NOMO-1 treated with dmso at 0.1 percent for 144 hours (cell line): ENCODE measurements around the gene OR8B12.
A peak's percentile ranks its signal among the peaks of the same experiment; 100 is the strongest.

Experiments
- DNase-seq: peaks from one replicate; lab custom pipeline; 2025; ENCODE audit not compliant: unreplicated experiment; lab: John Stamatoyannopoulos, UW

The OR8B12 gene, protein sequence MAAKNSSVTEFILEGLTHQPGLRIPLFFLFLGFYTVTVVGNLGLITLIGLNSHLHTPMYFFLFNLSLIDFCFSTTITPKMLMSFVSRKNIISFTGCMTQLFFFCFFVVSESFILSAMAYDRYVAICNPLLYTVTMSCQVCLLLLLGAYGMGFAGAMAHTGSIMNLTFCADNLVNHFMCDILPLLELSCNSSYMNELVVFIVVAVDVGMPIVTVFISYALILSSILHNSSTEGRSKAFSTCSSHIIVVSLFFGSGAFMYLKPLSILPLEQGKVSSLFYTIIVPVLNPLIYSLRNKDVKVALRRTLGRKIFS

DNA sequence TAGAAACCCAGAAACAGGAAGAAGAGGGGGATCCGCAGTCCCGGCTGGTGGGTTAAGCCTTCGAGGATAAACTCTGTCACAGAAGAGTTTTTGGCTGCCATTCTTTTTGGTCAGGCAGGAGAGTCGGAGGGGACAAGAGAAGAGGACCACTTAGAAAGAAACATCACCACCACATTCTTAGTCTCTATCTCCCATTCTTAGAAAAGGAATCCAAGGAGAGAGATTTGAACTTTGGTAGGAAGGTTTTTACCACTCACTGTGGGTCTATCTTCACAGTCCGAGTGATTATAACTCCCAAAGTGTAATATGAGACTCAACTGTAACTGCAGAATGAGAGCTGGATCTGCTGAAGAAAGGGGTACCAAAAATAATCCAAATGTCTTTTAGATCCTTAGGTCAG, at the start of gene OR8B12:
TSS of gene OR8B12 (minus strand) at position 101 of the 400 bp plus-strand sequence. CDS start at position 101, 0 bp downstream.
- DNase-seq, result no peak

DNA sequence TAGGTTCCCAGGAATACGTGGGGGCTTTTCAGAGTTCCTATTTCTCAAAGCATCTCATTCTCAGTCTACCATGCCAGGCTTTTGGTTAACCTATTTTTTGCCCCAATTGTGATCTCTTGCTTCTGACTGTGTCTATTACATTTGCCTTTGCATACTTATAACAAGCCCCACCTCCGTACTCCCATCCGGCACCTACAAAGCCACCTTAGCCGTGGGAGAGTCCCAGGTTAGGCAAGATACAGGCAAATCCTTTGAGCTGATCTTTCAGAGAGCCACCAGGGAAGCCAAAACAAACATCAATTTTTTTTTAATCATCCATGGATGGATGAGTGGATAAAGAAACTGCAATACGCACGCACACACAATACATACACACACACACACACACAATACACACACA, 49.2 kb upstream of the OR8B12 start:
- DNase-seq, result no peak

DNA sequence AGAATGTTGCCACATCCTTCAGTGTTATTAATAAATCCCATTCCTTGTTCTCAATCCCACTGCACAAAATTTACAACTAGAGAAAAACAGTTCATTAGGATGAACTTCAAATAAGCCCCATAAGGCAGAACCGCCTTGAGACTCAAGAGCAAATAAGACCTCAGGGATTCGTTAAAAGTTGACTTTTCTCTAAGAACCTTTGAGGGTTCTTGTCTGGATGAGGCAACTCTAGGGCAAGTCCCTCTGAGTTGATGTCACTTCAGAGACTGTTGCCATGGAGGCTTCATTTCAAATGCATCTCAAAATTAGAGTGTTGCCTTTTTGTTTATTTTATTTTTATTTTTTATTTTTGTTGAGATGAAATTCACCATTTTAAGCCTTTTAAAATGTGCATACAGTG, 48.0 kb upstream of the OR8B12 start:
- DNase-seq, result no peak

DNA sequence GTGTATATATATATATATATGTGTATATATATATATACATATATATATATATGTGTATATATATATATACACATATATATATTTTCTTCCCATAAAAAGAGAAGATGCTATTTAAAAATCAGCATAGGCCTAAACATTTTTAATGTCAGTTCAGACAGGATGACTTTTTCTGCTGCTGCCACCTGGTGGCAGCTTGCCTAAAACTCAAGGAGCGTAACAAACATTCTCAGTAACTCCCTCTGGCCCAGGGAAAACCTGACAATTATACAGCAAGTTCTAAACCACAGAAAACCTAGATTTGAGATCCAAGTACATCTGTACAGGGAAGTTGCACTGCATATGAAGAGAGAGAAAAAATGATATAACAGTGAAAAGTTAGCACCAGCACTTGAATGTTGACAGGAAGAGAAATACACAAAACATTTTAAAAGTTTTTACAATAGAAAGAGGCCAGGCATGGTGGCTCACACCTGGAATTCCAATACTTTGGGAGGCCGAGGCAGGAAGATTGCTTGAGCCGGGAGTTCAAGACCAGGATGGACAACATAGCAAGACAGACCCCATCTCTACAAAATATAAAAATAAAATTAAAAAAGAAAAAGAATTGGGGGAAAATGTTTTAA, 42.9 kb upstream of the OR8B12 start:
- no peak for DNase-seq

DNA sequence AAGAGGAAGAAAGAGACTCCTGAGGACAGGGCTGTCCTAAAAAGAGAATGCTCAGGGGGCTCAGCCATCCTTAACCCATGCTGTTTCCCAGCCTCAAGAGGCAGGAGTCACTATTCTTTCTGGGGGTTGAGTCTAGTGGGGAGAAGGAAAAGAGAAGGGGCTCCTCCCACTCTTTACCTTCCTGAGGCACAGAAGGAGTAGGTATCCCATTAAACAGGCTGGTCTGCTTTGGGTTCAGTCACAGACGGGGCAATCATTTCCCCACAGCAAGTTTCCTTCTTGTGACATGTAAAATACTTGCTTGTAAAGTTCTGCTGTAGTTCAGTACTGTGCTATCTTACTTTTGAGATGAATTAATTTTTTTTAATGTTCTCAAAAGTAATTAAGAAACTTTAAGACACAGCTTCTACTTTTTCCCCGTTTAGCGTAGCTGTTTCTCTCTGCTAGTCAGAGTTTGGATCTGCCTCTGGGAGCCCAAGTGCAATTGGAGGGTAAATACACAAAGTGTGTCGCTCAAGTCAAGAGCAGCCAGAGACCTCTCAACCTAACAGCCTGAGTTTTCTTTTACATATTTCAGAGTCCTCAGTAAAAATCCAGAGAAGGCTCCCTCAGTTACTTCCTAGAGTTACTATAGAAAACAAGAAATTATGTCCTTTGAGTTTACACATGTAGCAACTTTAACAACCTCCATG, 41.4 kb upstream of the OR8B12 start:
- DNase-seq, result no peak

DNA sequence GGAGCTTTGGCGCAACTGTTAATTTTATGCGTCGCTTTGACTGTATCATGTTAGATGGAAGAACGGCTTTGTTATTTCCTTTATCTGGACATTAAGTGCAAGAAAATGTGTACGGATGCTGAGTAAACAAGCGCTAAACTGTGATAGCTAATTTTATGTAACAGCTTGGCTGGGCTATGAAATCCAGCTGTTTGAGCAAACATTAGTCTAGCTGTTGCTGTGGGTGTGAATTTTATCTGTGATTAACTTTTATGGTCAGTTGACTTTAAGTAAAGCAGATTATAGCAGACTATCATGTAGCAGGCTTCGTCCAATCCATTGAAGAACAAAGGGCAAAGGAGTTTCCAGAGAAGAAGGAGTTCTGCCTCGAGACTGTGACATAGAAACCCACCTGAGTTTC, 40.3 kb upstream of the OR8B12 start:
- no peak for DNase-seq

DNA sequence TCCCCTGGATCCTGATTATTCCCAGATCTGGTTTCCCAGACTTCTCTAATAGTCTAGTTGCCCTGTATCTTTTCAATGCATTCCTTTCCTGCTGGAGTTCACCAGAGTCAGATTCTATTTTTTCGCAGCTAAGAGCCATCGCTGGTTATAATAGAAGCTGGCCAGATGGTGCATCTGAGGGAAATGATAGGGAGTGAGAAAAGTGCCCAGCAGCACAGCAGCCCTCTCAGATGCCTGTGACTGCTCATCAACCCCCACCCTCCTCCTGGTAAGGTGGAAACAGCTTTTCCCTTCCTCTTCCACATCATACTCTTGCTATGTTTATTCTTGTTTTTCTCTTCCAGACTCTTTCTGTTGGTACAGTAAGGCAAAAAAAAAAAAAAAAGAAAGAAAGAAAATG, 39.1 kb upstream of the OR8B12 start:
- no peak for DNase-seq

DNA sequence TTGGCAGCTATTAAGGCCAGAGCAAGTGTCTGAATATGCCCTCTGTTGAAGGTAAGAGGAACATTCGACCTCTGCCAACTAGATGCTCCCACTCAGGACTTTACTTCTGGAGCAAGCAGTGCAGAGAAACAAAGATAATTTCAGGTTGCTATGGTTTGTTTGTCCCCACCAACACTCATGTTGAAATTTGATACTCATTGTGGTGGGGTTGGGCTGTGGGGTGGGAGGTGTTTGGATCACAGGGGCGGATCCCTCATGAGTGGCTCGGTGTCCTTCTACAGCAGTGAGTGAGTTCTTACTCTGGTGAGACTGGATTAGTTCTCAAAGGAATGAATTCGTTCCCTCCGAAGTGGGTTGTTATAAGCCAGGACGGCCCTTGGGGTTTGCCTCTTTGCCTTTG, 38.4 kb upstream of the OR8B12 start:
- DNase-seq, result no peak

DNA sequence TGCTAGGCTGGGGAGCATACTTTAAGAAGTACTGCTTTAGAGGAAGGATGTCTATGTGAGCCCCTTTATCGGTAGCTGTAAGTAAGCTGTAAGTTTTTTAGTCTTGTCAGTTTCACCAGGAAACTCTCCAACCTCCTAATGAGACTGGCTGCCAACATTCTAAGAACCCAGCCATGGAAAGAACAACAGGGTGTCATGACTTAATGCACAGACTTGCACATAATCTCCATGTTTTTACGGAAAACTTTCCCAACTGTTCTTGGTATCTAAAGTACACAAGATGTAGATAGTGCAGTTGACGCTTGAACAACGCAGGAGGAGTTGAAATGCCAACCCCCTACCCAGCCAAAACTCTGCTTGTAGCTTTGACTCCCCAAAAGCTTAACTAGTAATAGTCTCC, 35.3 kb upstream of the OR8B12 start:
- DNase-seq, result no peak

DNA sequence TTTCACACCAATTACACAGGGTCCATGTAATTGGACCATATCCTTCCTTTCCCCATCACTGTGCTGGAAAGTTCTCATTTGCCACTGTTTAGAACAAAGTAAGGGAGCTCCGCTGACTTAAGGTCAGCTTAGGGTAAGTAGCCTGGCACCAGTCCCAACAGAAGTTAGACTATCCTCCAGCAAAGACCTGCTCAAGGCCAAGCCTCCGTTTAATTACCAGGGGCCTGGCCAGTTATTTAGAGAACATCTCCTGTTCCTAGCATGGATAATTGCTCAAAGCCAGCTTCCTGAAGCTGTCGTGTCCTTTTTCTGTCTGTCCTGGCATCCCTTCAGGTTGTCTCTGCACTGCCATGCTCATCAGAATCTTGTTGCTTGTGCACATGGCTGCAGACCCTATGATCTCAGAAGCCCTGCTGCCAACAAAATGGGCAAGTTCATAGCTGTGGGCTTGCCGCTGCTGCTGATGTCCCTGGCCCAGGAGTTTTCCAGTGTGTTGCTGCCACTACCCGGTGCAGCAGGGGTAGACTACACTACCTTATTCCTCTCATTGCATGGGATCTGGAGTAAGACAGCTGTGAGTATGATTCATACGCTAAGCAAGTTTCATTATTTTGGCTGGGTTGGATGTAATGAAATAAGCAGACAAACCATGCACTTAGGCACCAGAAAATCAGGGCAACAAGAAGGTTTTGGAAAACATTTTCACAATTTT, 34.4 kb upstream of the OR8B12 start:
- no peak for DNase-seq

DNA sequence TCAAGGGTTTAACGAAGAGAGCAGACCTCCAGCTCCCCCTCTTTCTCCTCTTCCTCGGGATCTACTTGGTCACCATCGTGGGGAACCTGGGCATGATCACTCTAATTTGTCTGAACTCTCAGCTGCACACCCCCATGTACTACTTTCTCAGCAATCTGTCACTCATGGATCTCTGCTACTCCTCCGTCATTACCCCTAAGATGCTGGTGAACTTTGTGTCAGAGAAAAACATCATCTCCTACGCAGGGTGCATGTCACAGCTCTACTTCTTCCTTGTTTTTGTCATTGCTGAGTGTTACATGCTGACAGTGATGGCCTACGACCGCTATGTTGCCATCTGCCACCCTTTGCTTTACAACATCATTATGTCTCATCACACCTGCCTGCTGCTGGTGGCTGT, 26.7 kb upstream of the OR8B12 start:
- no peak for DNase-seq

DNA sequence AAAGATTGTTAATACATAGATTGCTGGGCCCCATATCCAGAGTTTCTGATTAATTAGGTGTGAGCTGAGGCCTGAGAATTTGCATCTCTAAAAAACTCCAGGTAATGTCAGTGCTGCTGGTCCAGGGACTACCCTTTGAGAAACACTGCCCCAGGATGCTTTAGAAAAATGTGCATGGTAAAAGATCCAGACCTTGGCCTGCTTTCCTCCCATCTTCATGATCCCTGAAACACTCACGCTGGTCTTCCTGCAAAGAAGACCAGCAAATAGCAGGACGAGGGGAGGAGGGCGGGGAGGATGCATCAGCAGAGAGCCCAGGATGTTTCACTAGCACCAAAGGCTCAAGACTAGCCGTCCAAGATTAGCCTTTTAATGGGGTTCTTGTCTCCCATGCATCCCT, 26.2 kb upstream of the OR8B12 start, which contains the start of gene OR8A1:
TSS of gene OR8A1 (plus strand) at position 301 of the 400 bp plus-strand sequence. CDS start 123 bp downstream, outside the sequence.
- DNase-seq, result no peak

DNA sequence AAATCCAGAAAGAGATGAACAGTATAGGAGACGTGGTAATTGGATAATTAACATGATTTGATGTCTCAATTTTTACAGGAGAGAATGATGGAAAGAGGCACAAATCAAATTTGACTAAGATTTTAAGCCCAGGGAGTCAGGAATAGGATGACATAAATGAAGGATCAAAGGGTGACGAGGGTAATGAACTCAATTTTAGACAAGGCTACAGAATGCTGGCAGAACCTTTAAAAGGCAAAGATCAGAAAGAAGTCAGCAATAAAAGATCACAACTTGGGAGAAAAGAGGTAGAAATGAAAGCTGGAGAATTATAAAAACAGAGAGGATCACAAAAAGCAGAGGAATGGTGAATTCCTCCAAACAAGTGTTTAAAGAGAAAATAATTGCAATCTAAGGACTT, 13.4 kb upstream of the OR8B12 start:
- no peak for DNase-seq

DNA sequence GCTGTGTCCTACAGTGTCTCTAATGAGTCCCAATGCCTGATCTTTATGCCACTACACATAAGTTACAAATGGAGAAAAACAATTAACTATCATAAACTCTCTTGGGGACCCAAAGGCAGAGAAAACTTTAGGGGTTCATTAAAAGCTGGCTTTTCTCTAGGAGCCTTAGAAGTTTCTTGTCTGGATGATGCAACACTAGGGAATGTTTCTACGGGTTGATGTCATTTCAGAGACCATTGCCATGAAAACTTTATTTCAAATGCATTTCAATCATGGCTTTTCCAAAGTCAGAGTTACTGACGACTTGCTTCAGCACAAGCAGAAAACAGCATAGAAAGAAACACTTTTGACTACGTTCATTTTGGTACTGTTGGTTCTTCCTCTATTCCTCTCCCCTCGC, 8.5 kb upstream of the OR8B12 start:
- DNase-seq, result no peak

DNA sequence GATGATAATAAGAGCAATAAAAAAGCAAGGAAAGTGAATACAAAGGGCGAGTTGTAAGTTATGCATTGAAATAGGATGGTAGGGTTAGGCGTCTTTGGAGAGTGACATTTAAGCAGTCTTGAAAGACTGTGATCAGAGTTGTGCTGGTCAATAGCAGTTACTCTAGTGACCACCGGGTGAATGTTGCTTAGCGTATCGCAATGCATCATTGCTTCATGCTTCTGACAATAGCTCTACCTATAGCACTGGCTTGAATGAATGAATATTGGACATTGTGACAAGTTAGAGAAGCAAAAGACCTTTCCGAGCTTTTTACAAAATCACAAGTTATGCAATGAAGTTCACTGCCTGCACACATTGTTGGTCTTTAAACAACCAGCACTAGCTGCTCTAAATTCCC, 7.7 kb upstream of the OR8B12 start:
- no peak for DNase-seq

DNA sequence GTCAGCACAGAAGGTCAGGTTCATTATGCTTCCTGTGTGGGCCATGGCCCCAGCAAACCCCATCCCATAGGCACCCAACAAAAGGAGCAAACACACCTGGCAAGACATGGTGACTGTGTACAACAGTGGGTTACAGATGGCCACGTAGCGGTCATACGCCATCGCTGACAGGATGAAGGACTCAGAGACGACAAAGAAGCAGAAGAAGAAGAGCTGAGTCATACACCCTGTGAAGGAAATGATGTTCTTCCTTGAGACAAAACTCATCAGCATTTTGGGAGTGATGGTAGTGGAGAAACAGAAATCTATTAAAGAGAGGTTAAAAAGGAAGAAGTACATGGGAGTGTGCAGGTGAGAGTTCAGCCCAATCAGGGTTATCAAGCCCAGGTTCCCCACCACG, 309 bp downstream of the OR8B12 start:
- no peak for DNase-seq

DNA sequence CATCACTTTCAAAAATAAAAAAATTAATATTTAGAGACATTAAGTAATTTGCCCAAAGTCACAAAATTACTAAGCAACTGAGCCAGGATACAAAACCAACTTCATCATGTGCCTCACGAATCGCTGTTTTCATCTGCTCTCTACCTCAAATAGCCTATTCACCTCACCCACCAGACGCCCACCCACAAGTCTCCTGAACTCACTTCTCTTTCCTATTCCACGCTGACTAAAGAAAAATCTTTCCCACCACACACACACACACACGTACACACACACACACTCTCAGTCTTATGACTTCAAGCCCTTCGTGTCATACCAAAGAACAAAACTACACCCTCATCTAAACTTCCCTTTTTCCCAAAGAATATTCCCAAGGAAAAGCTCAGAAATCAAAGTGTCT, 2.2 kb downstream of the OR8B12 start:
- DNase-seq, result no peak

DNA sequence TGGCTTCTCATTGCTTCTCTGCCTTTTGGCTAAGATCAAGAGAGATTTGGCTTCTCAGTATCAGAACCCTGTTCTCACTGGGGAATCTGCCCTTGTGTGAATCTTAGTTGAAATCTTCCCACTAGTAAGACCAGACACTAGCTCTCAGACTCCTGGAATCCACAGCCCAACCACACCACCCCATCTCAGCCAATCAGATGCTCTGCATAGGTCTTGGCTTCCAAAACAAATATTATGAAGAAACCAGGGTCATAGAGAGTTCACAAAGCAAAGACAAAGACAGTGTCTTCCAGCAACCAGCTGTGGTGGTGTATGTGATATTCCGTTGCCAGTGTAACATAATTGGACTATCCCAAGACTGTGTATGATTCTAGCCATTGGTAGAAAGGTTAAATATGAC, 5.4 kb downstream of the OR8B12 start:
- no peak for DNase-seq

DNA sequence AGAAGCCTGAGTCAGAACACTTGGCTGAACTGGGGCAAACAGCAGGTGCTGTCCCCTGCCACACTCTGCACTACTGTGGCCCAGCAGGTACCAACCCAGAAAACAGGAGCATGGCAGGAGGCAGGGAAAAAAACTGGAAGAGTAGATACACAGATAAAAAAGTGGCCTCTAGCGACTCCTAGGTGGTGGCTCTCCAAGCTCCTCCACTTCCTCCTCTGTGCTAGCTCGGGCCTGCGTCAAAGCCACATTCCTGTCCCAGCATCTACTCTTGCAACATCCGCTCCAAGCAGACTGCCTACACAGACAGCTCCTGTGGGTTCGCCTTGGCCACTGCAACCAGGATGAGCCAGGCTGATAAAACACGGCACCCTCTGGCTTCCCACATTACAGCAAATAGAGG, 6.9 kb downstream of the OR8B12 start:
- peak; percentile 68 for DNase-seq

DNA sequence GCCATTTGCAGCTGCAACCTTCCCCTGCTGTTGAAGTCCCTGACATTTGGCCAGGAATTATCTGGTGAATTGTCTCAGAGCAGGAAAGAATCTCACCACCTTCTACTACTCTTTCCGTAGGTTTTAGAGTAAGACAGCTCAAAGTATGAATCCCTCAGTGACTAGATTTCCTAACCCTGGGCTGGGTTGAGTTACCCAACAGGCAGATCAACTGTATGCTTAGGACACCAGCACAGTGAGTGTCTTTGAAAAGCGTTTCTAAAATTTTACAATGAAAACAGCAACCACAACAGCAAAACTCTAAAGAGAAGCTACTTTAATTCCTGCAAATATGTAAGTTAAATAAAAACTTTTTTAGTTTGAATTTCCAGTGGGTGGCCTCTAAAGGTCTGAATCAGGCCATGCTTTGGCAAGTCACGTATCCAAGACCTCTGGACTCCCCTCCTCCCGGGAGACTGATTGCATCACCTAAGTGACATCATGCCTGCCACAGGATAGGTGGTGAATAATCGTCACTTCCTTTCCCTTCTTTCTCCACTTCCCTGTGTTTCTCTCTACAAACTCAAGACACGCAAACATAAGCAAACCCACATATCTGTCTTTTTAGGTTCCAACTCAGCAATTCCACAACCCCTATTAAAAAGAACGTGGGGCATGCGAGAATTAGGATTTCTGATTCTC, 7.8 kb downstream of the OR8B12 start:
- DNase-seq, result no peak

DNA sequence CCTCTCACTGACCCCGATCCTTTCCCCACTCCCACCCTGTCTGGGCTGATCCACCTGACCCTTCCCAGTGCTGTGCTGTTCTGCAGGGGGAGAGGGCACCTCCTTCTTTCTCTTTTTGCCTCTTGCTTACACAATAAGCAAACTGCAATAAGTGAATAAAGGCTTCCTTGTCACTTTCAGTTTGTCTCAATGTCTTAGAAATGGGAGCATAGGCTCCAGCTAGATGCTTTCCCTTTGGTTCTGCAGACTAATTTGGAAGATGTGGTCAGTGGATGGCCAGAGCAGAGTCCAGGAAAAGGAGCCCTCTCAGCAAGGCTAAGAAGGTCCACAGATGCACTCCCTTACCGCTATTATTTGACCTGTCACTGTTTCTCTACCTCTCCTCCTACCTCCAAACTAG, 9.4 kb downstream of the OR8B12 start:
- DNase-seq, result no peak
